GM12892 (cell line): ENCODE data around the gene SERP2.

Experiments used
- DNase-seq: peaks from one replicate; pipeline ENCODE4 v3.0.0; 2011; ENCODE audit not compliant: insufficient read length
- FAIRE-seq: peaks from 2 replicates; lab custom pipeline; 2011; peaks lifted over from hg19 to GRCh38; lab: Jason Lieb, UNC
- POLR2A ChIP-seq: IDR thresholded peaks from 2 replicates; pipeline ENCODE4 v1.6.1; 2011; ENCODE audit warnings: low read depth, low read length, control low read depth
- POLR2AphosphoS5 ChIP-seq: IDR thresholded peaks from 2 replicates; pipeline ENCODE4 v1.6.1; 2011; ENCODE audit warnings: low read depth, low read length, control low read depth
- TAF1 ChIP-seq: IDR thresholded peaks from 2 replicates; pipeline ENCODE4 v1.6.1; 2011; ENCODE audit warnings: low read depth, mild to moderate bottlenecking, control low read depth, low read length, borderline replicate concordance

SERP2 gene

GRCh38 chr13:44382635-44383145 is 9.1 kb downstream of the SERP2 start:
- DNase-seq (no peak), FAIRE-seq (no peak)

GRCh38 chr13:44383945-44384344 is 10.3 kb downstream of the SERP2 start:
- FAIRE-seq = no peak
- DNase-seq = no peak
- TF ChIP-seq POLR2A = no peak

More at GRCh38 chr13:44382635-44383145, 9.1 kb downstream of the SERP2 start:
- TF ChIP-seq POLR2A (no peak), TAF1 (no peak), POLR2AphosphoS5 (no peak)

GRCh38 chr13:44384778-44385177 is 11.2 kb downstream of the SERP2 start:
- TF ChIP-seq POLR2A (no peak), POLR2AphosphoS5 (no peak), TAF1 (no peak)
- FAIRE-seq (no peak), DNase-seq (no peak)

- TF ChIP-seq TAF1 = no peak
- no peak for TF ChIP-seq POLR2A
- no peak for TF ChIP-seq POLR2AphosphoS5
- FAIRE-seq (no peak), DNase-seq (no peak)
These were observed 11.8 kb downstream of the SERP2 start for GRCh38 chr13:44385401-44385800.

- no peak for DNase-seq
- FAIRE-seq = no peak
- TF ChIP-seq POLR2AphosphoS5 = no peak
- TF ChIP-seq TAF1 = no peak
- no peak for TF ChIP-seq POLR2A
These were observed 12.2 kb downstream of the SERP2 start for GRCh38 chr13:44385847-44386246.

GRCh38 chr13:44386913-44387556 is 13.4 kb downstream of the SERP2 start:
- DNase-seq = no peak
- no peak for FAIRE-seq
- TF ChIP-seq POLR2AphosphoS5 (no peak), POLR2A (no peak), TAF1 (no peak)

- TF ChIP-seq POLR2AphosphoS5 = no peak
- TF ChIP-seq TAF1 = no peak
- no peak for TF ChIP-seq POLR2A
- DNase-seq (no peak), FAIRE-seq (no peak)
These were observed 14.9 kb downstream of the SERP2 start for GRCh38 chr13:44388427-44389059.

GRCh38 chr13:44389060-44389666 is 15.5 kb downstream of the SERP2 start:
- no peak for FAIRE-seq
- DNase-seq = no peak
- TF ChIP-seq POLR2AphosphoS5 (no peak), TAF1 (no peak), POLR2A (no peak)

- TF ChIP-seq POLR2A (no peak), TAF1 (no peak), POLR2AphosphoS5 (no peak)
- no peak for DNase-seq
- no peak for FAIRE-seq
These were observed 16.3 kb downstream of the SERP2 start for GRCh38 chr13:44389876-44390275.

- DNase-seq (no peak), FAIRE-seq (no peak)
- TF ChIP-seq POLR2A (no peak), TAF1 (no peak), POLR2AphosphoS5 (no peak)
These were observed 19.8 kb downstream of the SERP2 start for GRCh38 chr13:44393391-44393790.

GRCh38 chr13:44394658-44395057 is 21.0 kb downstream of the SERP2 start:
- FAIRE-seq = no peak

More at GRCh38 chr13:44394658-44395057, 21.0 kb downstream of the SERP2 start:
- no peak for DNase-seq
- TF ChIP-seq POLR2AphosphoS5 = no peak
- TF ChIP-seq POLR2A = no peak
- TF ChIP-seq TAF1 = no peak
